HG02678 (cell line): Measurements from ENCODE around the gene WDR7.

Experiments used
- ATAC-seq: cut with Tn5 transposase; IDR thresholded peaks from one replicate; pipeline ENCODE4 v1.9.1; 2021; ENCODE audit warnings: mild to moderate bottlenecking, moderate library complexity; ENCODE audit not compliant: unreplicated experiment

The WDR7 gene

GRCh38 chr18:57023275-57023882, 372.2 kb downstream of the WDR7 start:
- ATAC-seq = peak; percentile 54

- no peak for ATAC-seq
These were observed 374.4 kb downstream of the WDR7 start for GRCh38 chr18:57025540-57025939.

- ATAC-seq = no peak
These were observed 375.2 kb downstream of the WDR7 start for GRCh38 chr18:57026316-57026715.

- ATAC-seq = no peak
These were observed 376.1 kb downstream of the WDR7 start for GRCh38 chr18:57027190-57027708.

GRCh38 chr18:57029761-57030160, 378.6 kb downstream of the WDR7 start:
- ATAC-seq = no peak

- no peak for ATAC-seq
These were observed 379.3 kb downstream of the WDR7 start for GRCh38 chr18:57030417-57030816.

- no peak for ATAC-seq
These were observed 384.4 kb downstream of the WDR7 start for GRCh38 chr18:57035590-57035989.

- no peak for ATAC-seq
These were observed 387.2 kb downstream of the WDR7 start for GRCh38 chr18:57038395-57038794.

GRCh38 chr18:57040175-57040574, 389.0 kb downstream of the WDR7 start:
- no peak for ATAC-seq

GRCh38 chr18:57043241-57043640, 392.1 kb downstream of the WDR7 start:
- no peak for ATAC-seq

GRCh38 chr18:57048351-57048750, 397.2 kb downstream of the WDR7 start:
- ATAC-seq = no peak

GRCh38 chr18:57048859-57049258, 397.7 kb downstream of the WDR7 start:
- no peak for ATAC-seq

GRCh38 chr18:57050310-57050949, 399.3 kb downstream of the WDR7 start:
- no peak for ATAC-seq

- no peak for ATAC-seq
These were observed 400.0 kb downstream of the WDR7 start for GRCh38 chr18:57051021-57051656.

- peak; percentile 81 for ATAC-seq
These were observed 400.5 kb downstream of the WDR7 start for GRCh38 chr18:57051657-57052044.

- peak; percentile 34 for ATAC-seq
These were observed 401.0 kb downstream of the WDR7 start for GRCh38 chr18:57052173-57052572.

GRCh38 chr18:57052759-57053158, 401.6 kb downstream of the WDR7 start:
- no peak for ATAC-seq

GRCh38 chr18:57054891-57055290, 403.7 kb downstream of the WDR7 start:
- no peak for ATAC-seq

GRCh38 chr18:57057890-57058289, 406.7 kb downstream of the WDR7 start:
- peak; percentile 79 for ATAC-seq

- no peak for ATAC-seq
These were observed 407.6 kb downstream of the WDR7 start for GRCh38 chr18:57058734-57059133.

- no peak for ATAC-seq
These were observed 408.2 kb downstream of the WDR7 start for GRCh38 chr18:57059366-57059765.

GRCh38 chr18:57060814-57061213, 409.7 kb downstream of the WDR7 start:
- ATAC-seq = no peak
